Right ventricle myocardium superior (tissue), 1 donor: ENCODE results near the gene SLC17A3. TPM values are rescaled to one million over a fixed set of nuclear protein-coding genes. Genes with fewer than 3 reads are reported as not detected.
A peak's percentile ranks its signal among the peaks of the same experiment; 100 is the strongest.

Source experiments
- ATAC-seq: fragments of 200-7000 bp; cut with Tn5 transposase; one replicate; pipeline ENCODE4 v1.9.1; 2020; ENCODE audit warnings: mild to moderate bottlenecking; ENCODE audit not compliant: poor library complexity
- DNase-seq: peaks from one replicate; pipeline ENCODE4 v3.0.0-alpha.2; 2020
- intact Hi-C: fragments of 100-400 bp; cut with DNase I; formaldehyde crosslinking; loops from one replicate; pipeline ENCODE4 v1.11.2; 2022
- total RNA-seq: library from RNA; stranded (reverse); fragmentation: NEBNext Ultra II Directional; extraction: Animal tissue kit (Norgen Biotek cat#: 25700); gene quantifications from one replicate; pipeline ENCODE4 v1.2.1, GENCODE V29; 2021
- donor health status: DM: no; HTN: yes; CAD: no; lungs with severe emphysema.

SLC17A3 gene
- total RNA-seq, 1 donor from 2014 or later = not detected

DNA sequence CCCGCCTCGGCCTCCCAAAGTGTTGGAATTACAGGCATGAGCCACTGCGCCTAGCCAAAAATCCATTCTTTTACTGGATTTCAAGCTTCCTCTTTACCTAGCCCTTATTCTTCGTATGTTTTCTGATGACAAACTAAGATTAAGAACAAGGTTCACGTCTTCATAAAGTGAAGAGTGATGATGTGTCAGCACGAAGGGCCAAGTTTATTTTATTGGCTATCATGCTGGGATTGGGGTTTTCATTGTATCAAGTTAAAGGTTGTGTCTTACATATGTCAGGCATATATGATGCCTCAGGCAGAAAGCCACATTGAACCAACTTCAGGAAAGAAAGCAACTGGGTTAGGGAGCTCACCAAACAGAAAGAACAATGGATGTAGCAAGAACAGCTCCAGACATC lies 19.7 kb upstream of the SLC17A3 start:
- intact Hi-C loops = no loop called here
- DNase-seq = no peak
- ATAC-seq = no peak

DNA sequence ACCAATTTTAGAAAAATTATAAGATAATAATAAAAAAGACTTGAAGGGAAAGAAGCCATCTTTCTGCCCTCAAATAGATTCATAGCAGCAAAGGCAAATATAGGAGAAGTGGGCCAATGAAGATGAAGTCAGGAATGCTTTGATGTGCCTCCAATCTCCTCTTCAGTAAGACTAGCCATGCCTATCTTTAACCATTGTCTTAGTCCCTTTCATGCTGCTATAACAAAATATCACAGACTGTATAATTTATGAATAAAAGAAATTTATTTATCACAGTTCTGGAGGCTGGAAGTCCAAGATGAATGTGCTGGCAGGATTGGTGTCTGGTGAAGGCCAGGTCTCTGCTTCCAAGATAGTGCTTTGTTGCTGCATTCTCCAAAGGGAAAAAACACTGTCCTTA lies 18.8 kb upstream of the SLC17A3 start:
- no peak for DNase-seq
- ATAC-seq = no peak
- intact Hi-C loops = no loop called here

DNA sequence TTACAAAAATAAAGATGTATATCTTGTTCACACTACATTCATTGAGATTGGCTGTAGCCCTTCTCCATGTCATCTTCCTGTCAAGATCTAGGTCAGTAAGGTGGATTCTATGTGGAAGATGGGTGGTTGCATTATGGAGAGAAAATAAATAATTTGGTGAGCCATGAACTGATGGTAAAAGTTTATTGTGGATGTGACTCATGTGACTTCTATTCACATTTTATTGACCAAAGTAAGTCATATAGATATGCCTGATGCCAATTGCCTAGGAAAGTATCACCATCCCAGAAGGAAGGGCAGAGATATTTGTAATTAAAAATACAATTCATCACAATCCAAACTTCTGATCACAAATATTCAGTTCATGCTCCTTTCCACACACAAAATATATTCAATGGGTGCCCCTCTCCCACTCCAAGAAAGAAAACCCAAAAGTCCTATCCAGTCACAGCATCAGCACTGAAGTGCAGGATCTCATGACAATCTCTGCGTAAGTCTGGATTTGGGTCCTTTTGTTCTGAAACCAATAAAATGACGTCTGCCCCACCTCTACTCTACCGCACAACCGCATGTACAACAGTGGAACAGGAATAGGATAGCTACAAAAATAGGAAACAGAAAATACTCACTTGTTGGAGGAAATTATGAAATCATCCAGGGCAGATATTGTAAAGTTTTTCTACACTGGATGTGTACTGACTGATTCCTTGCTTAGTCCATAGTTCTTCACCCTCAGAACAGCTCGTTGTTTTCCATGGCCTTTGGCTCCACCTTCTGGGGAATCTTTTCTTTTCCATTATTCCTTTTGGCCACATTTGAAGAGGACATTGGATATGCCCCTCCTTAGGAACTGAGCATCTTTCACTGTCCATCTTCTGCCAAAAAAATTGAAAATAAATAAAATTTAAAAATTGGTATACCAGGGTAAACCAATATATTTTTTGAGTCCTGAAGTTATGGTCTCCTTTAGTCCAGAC lies 16.1 kb upstream of the SLC17A3 start:
- ATAC-seq = peak; percentile 46
- intact Hi-C loops = no loop called here
- no peak for DNase-seq

GRCh38 chr6:25888626-25889025 lies 14.6 kb upstream of the SLC17A3 start:
- ATAC-seq (no peak), DNase-seq (no peak)
- intact Hi-C loops = no loop called here

DNA sequence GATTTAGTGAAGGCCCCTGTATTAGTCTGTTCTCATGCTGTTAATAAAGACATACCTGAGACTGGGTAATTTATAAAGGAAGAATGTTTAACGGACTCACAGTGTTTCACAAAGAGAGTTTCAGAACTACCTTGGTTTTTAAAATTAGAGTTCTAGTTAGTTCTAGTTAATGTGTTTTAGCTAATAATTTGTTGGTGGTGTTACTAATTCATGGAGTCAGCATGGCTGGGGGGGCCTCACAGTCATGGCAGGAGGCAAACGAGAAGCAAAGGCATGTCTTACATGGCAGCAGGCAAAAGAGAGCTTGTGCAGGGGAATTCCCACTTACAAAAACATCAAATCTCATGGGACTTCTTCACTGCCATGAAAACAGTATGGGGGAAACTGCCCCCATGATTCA lies 12.0 kb upstream of the SLC17A3 start:
- ATAC-seq (no peak), DNase-seq (no peak)
- intact Hi-C loops = no loop called here

GRCh38 chr6:25883991-25884390 lies 9.9 kb upstream of the SLC17A3 start:
- no peak for DNase-seq

GRCh38 chr6:25883536-25883935 lies 9.5 kb upstream of the SLC17A3 start:
- DNase-seq = no peak
- no peak for ATAC-seq
- intact Hi-C loops = no loop called here

More at GRCh38 chr6:25883991-25884390, 9.9 kb upstream of the SLC17A3 start:
- intact Hi-C loops = no loop called here
- no peak for ATAC-seq

GRCh38 chr6:25882051-25882496 lies 8.0 kb upstream of the SLC17A3 start:
- ATAC-seq (peak; percentile 12), DNase-seq (peak; percentile 43)
- intact Hi-C loops = no loop called here

GRCh38 chr6:25880601-25881000 lies 6.6 kb upstream of the SLC17A3 start:
- intact Hi-C loops = no loop called here
- no peak for DNase-seq
- ATAC-seq = no peak

- intact Hi-C loops = no loop called here
- ATAC-seq (no peak), DNase-seq (no peak)
Observed at GRCh38 chr6:25878721-25879322, 4.8 kb upstream of the SLC17A3 start.

- ATAC-seq (no peak), DNase-seq (no peak)
- intact Hi-C loops = no loop called here
Observed at GRCh38 chr6:25875926-25876602, 2.0 kb upstream of the SLC17A3 start.

- intact Hi-C loops = no loop called here
- no peak for ATAC-seq
- DNase-seq = no peak
Observed at GRCh38 chr6:25875563-25875905, 1.5 kb upstream of the SLC17A3 start.

DNA sequence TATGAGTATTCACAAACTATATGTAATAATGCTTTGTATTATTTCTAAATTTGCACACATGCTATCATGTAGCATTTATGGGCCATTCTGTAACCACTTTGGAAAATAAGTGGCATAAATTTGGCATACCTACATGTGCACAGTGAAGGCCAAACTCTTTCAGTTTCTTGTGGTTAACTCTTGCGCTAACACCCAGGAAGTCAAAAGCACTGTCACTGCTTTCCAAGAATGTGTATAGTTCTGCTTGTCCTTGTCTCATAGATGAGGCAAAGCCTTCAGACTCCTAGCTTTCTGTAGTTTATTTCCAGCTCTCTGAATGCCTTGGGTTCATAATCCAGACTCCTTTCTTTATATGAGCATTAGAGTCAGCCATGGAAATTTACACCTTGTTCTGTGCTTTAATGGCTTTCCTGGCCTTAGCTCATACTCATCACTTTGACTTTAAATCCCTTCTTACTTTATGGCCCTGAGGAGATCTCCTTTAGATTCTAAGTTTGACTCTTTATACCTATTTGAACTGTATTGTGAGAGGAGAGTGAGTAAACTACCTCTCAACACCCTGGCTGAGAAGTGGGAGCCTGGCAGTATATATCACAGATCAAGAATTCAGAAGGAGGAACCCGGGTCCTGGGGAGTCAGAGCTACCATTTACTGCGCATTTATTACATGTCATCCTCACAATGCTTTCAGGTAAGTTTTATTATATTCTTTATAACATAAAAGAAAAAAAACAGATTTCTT lies 949 bp upstream of the SLC17A3 start:
- no peak for DNase-seq
- intact Hi-C loops = no loop called here
- no peak for ATAC-seq

GRCh38 chr6:25872814-25873213 lies 1.2 kb downstream of the SLC17A3 start:
- ATAC-seq = no peak
- intact Hi-C loops = no loop called here

DNA sequence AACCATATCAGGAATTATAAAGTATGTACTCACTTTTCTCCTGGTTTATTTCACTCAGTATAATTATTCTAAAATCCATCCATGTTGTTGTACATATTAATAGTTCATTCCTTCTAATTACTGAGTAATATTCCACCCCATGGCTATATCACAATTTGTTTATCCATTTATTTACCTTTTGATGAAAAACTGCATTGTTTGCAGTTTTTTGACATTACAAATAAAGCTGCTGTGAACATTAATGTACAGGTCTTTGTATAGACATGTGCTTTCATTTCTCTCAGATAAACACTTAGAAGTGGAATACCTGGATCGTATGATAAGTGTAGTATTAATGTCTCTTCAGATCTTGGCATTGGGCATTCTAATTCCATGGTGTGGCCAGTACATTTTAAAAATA lies 4.2 kb downstream of the SLC17A3 start:
- intact Hi-C loops = no loop called here
- ATAC-seq (no peak), DNase-seq (no peak)

More at GRCh38 chr6:25872814-25873213, 1.2 kb downstream of the SLC17A3 start:
- DNase-seq = no peak

DNA sequence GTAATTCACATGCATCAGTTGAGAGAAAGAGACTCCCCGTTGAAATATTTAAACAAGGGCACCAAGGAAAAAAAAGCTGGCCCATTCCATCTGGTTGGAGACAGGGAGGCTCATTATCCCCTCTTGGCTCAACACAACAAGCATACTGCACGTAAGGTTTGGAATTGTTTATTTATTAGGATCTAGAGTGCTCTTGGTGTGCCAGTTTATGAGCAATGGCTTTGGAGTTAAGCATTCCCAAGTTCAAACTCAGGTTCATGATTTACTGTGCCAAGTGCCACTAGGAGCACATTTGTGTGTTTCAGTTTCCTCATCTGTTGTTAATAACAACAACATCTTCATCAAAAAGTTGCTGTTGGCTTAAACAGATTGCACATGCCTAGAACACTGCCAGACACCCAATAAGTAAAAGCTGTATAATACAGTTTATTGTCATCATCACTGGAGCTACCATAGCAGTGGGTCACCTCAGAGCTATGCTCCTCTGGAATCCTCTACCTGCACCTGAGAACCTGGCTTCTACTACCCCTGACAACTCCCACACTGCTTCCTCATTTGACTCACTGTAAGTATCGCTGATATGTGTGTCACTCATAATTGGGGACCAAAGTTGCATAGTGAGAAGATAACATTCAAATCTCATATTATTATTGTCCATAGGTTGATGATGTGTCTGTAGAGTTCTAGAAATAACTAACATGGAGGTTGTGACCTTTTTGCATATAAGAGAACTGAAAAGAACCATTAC lies 5.4 kb downstream of the SLC17A3 start:
- intact Hi-C loops = no loop called here
- ATAC-seq (no peak), DNase-seq (no peak)

DNA sequence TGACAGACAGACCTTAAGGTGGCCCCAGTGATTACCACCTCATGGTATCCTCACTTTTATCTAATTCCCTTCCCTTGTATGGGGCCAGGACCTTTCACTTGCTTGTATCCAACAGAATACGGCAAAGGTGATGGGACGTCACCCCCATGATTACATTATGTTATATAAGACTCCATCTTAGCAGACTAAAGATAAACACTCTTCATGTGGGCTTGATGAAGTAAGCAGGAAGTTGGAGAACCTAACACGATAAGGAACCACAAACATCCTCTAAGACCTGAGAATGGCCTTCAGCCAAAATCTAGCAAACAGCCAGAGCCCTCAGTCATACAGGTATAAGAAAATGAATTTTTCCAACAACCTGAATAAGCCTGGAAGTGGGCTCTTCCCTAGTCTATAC lies 8.0 kb downstream of the SLC17A3 start:
- intact Hi-C loops = no loop called here
- DNase-seq (no peak), ATAC-seq (no peak)

GRCh38 chr6:25863360-25863759 lies 10.7 kb downstream of the SLC17A3 start:
- ATAC-seq = no peak
- DNase-seq = no peak
- intact Hi-C loops = no loop called here
